HL-60 (cell line): Measurements from ENCODE around the gene CPXM1.

Experiments
- DNase-seq, 2 experiments: peaks; one replicate each; pipeline ENCODE4 v3.0.0-alpha.2; 2010 to 2020; ENCODE audit warnings: low read depth in 1 of 2, low spot score in 1 of 2
- H3K27ac ChIP-seq: fragments of 250-450 bp; sonication (Bioruptor Pico); replicated peaks from 2 replicates; pipeline ENCODE4 v1.5.1; 2020; ENCODE audit warnings: mild to moderate bottlenecking, moderate library complexity
- H3K27me3 ChIP-seq: fragments of 250-450 bp; sonication (Bioruptor Pico); 2 replicates; pipeline ENCODE4 v1.5.1; 2021; ENCODE audit warnings: mild to moderate bottlenecking, moderate library complexity; ENCODE audit not compliant: insufficient read depth, poor library complexity, severe bottlenecking
- H3K4me3 ChIP-seq: replicated peaks from 2 replicates; pipeline ENCODE4 v1.5.1; 2011; ENCODE audit warnings: mild to moderate bottlenecking, control low read depth, low read length; ENCODE audit not compliant: insufficient read depth
- GABPA ChIP-seq: IDR thresholded peaks from 2 replicates; pipeline ENCODE4 v1.6.1; 2012; ENCODE audit warnings: low read depth
- POLR2AphosphoS5 ChIP-seq: IDR thresholded peaks from 2 replicates; pipeline ENCODE4 v1.6.1; 2012; ENCODE audit warnings: low read depth
- SPI1 ChIP-seq: IDR thresholded peaks from 2 replicates; pipeline ENCODE4 v1.6.1; 2012; ENCODE audit warnings: low read depth, mild to moderate bottlenecking, borderline replicate concordance
- TF ChIP-seq, protein P1 (sequence below): IDR thresholded peaks from 2 replicates; pipeline ENCODE4 v1.6.1; 2012; ENCODE audit warnings: low read depth; ENCODE audit not compliant: insufficient replicate concordance
- TF ChIP-seq, protein P2 (sequence below): IDR thresholded peaks from one replicate; pipeline ENCODE4 v1.5.1; 2011; ENCODE audit warnings: low read length, control low read depth, inconsistent platforms; ENCODE audit not compliant: insufficient read depth

Gene CPXM1

GRCh38 chr20:2815242-2815900 is 14.9 kb upstream of the CPXM1 start:
- H3K27me3 ChIP-seq, result peaks cover 4% of the 10 kb centered on the region
- TF ChIP-seq, protein P1, sequence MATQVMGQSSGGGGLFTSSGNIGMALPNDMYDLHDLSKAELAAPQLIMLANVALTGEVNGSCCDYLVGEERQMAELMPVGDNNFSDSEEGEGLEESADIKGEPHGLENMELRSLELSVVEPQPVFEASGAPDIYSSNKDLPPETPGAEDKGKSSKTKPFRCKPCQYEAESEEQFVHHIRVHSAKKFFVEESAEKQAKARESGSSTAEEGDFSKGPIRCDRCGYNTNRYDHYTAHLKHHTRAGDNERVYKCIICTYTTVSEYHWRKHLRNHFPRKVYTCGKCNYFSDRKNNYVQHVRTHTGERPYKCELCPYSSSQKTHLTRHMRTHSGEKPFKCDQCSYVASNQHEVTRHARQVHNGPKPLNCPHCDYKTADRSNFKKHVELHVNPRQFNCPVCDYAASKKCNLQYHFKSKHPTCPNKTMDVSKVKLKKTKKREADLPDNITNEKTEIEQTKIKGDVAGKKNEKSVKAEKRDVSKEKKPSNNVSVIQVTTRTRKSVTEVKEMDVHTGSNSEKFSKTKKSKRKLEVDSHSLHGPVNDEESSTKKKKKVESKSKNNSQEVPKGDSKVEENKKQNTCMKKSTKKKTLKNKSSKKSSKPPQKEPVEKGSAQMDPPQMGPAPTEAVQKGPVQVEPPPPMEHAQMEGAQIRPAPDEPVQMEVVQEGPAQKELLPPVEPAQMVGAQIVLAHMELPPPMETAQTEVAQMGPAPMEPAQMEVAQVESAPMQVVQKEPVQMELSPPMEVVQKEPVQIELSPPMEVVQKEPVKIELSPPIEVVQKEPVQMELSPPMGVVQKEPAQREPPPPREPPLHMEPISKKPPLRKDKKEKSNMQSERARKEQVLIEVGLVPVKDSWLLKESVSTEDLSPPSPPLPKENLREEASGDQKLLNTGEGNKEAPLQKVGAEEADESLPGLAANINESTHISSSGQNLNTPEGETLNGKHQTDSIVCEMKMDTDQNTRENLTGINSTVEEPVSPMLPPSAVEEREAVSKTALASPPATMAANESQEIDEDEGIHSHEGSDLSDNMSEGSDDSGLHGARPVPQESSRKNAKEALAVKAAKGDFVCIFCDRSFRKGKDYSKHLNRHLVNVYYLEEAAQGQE, result no peak
- no peak for TF ChIP-seq GABPA
- no peak for TF ChIP-seq POLR2AphosphoS5
- TF ChIP-seq, protein P2, sequence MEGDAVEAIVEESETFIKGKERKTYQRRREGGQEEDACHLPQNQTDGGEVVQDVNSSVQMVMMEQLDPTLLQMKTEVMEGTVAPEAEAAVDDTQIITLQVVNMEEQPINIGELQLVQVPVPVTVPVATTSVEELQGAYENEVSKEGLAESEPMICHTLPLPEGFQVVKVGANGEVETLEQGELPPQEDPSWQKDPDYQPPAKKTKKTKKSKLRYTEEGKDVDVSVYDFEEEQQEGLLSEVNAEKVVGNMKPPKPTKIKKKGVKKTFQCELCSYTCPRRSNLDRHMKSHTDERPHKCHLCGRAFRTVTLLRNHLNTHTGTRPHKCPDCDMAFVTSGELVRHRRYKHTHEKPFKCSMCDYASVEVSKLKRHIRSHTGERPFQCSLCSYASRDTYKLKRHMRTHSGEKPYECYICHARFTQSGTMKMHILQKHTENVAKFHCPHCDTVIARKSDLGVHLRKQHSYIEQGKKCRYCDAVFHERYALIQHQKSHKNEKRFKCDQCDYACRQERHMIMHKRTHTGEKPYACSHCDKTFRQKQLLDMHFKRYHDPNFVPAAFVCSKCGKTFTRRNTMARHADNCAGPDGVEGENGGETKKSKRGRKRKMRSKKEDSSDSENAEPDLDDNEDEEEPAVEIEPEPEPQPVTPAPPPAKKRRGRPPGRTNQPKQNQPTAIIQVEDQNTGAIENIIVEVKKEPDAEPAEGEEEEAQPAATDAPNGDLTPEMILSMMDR, result no peak
- no peak for TF ChIP-seq SPI1
- no peak overlapping the region for H3K4me3 ChIP-seq
- DNase-seq, result no peak
- H3K27ac ChIP-seq, result no peak overlapping the region

GRCh38 chr20:2814587-2815051 is 14.2 kb upstream of the CPXM1 start, which contains the start of gene C20orf141:
Gene C20orf141 (plus strand): TSS chr20:2814987. CDS start chr20:2815185, 198 bp downstream.
- no peak within 1 kb of the TSS for H3K4me3 ChIP-seq
- no peak for TF ChIP-seq SPI1
- no peak for TF ChIP-seq POLR2AphosphoS5
- TF ChIP-seq, protein P1, result no peak
- TF ChIP-seq GABPA, result no peak
- TF ChIP-seq, protein P2, result no peak
- H3K27ac ChIP-seq, result no peak within 1 kb of the TSS
- DNase-seq, result no peak
- H3K27me3 ChIP-seq, result peaks cover 4% of the 10 kb centered on the region

GRCh38 chr20:2814076-2814475 is 13.6 kb upstream of the CPXM1 start:
- no peak for TF ChIP-seq SPI1
- TF ChIP-seq GABPA, result no peak
- H3K4me3 ChIP-seq, result no peak overlapping the region
- no peak for DNase-seq
- H3K27ac ChIP-seq, result no peak overlapping the region
- peaks cover 4% of the 10 kb centered on the region for H3K27me3 ChIP-seq

DNA sequence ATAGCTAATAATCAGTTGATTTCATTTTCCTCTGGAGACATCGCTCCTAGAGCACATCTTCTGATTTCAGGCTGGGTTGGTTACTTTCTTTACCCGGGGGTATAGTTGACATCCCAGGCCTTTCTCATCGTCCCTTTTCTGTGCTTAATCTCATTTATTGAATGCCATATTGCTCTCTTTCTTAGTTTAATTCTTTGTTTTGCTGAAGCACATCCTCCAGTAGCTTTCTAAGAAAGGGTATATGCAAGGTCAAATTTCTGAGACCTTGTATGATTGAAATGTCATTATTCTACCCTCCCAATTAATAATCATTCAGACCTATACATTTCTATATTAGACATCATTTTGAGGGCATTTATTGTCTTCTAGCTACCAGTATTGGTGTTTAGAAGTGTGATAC is 11.8 kb upstream of the CPXM1 start:
- H3K27ac ChIP-seq, result no peak overlapping the region
- no peak for DNase-seq
- TF ChIP-seq GABPA, result no peak
- TF ChIP-seq, protein P2, result no peak
- TF ChIP-seq POLR2AphosphoS5, result no peak
- TF ChIP-seq, protein P1, result no peak
- TF ChIP-seq SPI1, result no peak
- peaks cover 7% of the 10 kb centered on the region for H3K27me3 ChIP-seq
- H3K4me3 ChIP-seq, result no peak overlapping the region
